OCI-LY1 (cell line): ENCODE data around the gene USP16.

Experiments used
- CTCF ChIP-seq: fragments of 200-600 bp; sonication (generic), shearing (Covaris generic); IDR thresholded peaks from 2 replicates; pipeline ENCODE4 v1.5.1; 2017; ENCODE audit warnings: mild to moderate bottlenecking, antibody characterized with exemption, low read length, moderate library complexity, mixed read lengths
- EZH2 ChIP-seq: fragments of 200-600 bp; sonication (generic), shearing (Covaris generic); IDR thresholded peaks from 2 replicates; pipeline ENCODE4 v1.8.0; 2017; ENCODE audit warnings: borderline replicate concordance, mixed run types, mild to moderate bottlenecking, antibody characterized with exemption, low read length, moderate library complexity, mixed read lengths

- TF ChIP-seq CTCF (no peak), EZH2 (no peak)
Observed at GRCh38 chr21:29074007-29074376, 49.5 kb downstream of the USP16 start.
